Progenitor cell of endocrine pancreas (in vitro differentiated cells): ENCODE results near the gene SFXN5. TPM values are rescaled to one million over a fixed set of nuclear protein-coding genes. Genes with fewer than 3 reads are reported as not detected.

Source experiments
- DNase-seq: peaks from one replicate; pipeline ENCODE4 v3.0.0; 2021; ENCODE audit warnings: low spot score; ENCODE audit not compliant: unreplicated experiment
- H3K27ac Mint-ChIP-seq: 2 replicates; pipeline ENCODE4 v1.8.0; 2021; ENCODE audit warnings: mild to moderate bottlenecking, moderate library complexity, mixed read lengths
- H3K27me3 Mint-ChIP-seq: 2 replicates; pipeline ENCODE4 v1.8.0; 2021; ENCODE audit warnings: mixed read lengths
- H3K36me3 Mint-ChIP-seq: 2 replicates; pipeline ENCODE4 v1.8.0; 2022; ENCODE audit warnings: mixed read lengths; ENCODE audit not compliant: insufficient read depth
- H3K4me1 Mint-ChIP-seq: 2 replicates; pipeline ENCODE4 v1.8.0; 2021; ENCODE audit warnings: low read depth, mixed read lengths
- H3K4me3 Mint-ChIP-seq: 2 replicates; pipeline ENCODE4 v1.8.0; 2021; ENCODE audit warnings: low read depth, mild to moderate bottlenecking, moderate library complexity, mixed read lengths
- H3K9me3 Mint-ChIP-seq: 2 replicates; pipeline ENCODE4 v1.8.0; 2021; ENCODE audit warnings: low read depth, mixed read lengths
- total RNA-seq: library from RNA; stranded (reverse); gene quantifications from 2 replicates; pipeline ENCODE4 v1.2.1, GENCODE V29; 2021
- TF ChIP-seq, protein P1 (sequence below): fragments of 200-600 bp; sonication (generic); IDR thresholded peaks from one replicate; pipeline ENCODE4 v1.5.0; 2021; ENCODE audit warnings: antibody characterized with exemption, mild to moderate bottlenecking; ENCODE audit not compliant: unreplicated experiment

The SFXN5 gene
- total RNA-seq, 1 donor from 2014 or later = 33.1 TPM

DNA sequence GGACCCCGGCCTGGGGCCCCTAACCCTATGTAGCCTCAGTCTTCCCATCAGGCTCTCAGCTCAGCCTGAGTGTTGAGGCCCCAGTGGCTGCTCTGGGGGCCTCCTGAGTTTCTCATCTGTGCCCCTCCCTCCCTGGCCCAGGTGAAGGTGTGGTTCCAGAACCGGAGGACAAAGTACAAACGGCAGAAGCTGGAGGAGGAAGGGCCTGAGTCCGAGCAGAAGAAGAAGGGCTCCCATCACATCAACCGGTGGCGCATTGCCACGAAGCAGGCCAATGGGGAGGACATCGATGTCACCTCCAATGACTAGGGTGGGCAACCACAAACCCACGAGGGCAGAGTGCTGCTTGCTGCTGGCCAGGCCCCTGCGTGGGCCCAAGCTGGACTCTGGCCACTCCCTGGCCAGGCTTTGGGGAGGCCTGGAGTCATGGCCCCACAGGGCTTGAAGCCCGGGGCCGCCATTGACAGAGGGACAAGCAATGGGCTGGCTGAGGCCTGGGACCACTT is 137.8 kb downstream of the SFXN5 start:
- Mint-ChIP-seq H3K4me3 (no peak overlapping the region), H3K9me3 (no peaks in the 10 kb centered on the region), H3K27me3 (peaks cover 35% of the 10 kb centered on the region), H3K27ac (no peak overlapping the region), H3K36me3 (no peaks in the 10 kb centered on the region), H3K4me1 (peaks cover 1% of the 10 kb centered on the region)
- TF ChIP-seq, protein P1, sequence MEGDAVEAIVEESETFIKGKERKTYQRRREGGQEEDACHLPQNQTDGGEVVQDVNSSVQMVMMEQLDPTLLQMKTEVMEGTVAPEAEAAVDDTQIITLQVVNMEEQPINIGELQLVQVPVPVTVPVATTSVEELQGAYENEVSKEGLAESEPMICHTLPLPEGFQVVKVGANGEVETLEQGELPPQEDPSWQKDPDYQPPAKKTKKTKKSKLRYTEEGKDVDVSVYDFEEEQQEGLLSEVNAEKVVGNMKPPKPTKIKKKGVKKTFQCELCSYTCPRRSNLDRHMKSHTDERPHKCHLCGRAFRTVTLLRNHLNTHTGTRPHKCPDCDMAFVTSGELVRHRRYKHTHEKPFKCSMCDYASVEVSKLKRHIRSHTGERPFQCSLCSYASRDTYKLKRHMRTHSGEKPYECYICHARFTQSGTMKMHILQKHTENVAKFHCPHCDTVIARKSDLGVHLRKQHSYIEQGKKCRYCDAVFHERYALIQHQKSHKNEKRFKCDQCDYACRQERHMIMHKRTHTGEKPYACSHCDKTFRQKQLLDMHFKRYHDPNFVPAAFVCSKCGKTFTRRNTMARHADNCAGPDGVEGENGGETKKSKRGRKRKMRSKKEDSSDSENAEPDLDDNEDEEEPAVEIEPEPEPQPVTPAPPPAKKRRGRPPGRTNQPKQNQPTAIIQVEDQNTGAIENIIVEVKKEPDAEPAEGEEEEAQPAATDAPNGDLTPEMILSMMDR = no peak
- no peak for DNase-seq

DNA sequence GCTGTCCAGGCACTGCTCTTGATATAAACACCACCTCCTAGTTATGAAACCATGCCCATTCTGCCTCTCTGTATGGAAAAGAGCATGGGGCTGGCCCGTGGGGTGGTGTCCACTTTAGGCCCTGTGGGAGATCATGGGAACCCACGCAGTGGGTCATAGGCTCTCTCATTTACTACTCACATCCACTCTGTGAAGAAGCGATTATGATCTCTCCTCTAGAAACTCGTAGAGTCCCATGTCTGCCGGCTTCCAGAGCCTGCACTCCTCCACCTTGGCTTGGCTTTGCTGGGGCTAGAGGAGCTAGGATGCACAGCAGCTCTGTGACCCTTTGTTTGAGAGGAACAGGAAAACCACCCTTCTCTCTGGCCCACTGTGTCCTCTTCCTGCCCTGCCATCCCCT is 138.3 kb downstream of the SFXN5 start:
- Mint-ChIP-seq H3K27me3 (peaks cover 35% of the 10 kb centered on the region), H3K4me3 (no peak overlapping the region), H3K27ac (no peak overlapping the region), H3K9me3 (no peaks in the 10 kb centered on the region), H3K36me3 (no peaks in the 10 kb centered on the region), H3K4me1 (peaks cover 1% of the 10 kb centered on the region)
- DNase-seq = no peak
- TF ChIP-seq, protein P1 = no peak

DNA sequence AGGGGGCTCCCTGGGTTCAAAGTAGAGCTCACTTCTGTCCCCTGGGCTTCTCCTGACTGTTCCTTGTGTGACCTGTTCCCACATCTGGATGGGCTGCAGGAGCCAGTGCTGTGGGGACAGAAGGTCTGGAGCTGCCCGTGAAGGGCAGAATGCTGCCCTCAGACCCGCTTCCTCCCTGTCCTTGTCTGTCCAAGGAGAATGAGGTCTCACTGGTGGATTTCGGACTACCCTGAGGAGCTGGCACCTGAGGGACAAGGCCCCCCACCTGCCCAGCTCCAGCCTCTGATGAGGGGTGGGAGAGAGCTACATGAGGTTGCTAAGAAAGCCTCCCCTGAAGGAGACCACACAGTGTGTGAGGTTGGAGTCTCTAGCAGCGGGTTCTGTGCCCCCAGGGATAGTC is 138.7 kb downstream of the SFXN5 start:
- peaks cover 31% of the 10 kb centered on the region for H3K27me3 Mint-ChIP-seq
- H3K36me3 Mint-ChIP-seq = no peaks in the 10 kb centered on the region
- no peak for DNase-seq
- H3K27ac Mint-ChIP-seq = no peak overlapping the region
- no peaks in the 10 kb centered on the region for H3K9me3 Mint-ChIP-seq
- no peak overlapping the region for H3K4me3 Mint-ChIP-seq
- peaks cover 1% of the 10 kb centered on the region for H3K4me1 Mint-ChIP-seq
- TF ChIP-seq, protein P1 = no peak

DNA sequence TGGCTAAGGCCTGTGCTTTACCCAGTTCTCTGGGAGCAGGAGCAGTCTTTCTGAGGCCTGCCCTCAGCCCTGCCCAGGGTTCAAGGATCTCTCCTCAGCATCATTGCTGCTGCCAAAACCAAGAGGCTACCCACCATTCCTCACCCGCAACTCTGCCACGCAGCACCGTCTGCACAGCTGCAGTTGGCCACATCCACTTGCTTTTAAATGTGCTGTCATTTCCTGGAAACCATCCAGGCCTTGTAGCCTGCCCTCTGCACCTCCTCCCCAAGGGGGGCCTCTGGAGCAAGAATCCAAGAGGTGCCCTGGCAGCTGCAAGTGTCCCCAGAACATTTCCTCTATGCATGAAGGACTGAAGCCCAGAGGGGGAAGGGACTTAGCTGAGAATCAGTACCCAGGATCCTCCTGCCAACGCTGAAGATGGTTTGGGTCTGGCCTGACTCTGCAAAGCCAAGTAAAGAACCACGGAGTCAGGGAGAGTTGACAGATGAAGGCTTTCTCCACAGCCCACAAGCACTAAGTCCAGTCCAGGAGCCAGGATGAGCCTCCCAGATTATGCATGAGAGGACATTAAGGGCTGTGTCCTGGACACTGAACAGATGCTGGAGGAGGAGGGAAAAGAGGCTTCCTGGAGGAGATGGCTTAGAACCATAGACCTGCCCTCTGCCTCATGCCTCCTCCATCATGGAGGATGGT is 139.3 kb downstream of the SFXN5 start:
- no peaks in the 10 kb centered on the region for H3K36me3 Mint-ChIP-seq
- TF ChIP-seq, protein P1 = no peak
- no peaks in the 10 kb centered on the region for H3K9me3 Mint-ChIP-seq
- peaks cover 29% of the 10 kb centered on the region for H3K27me3 Mint-ChIP-seq
- H3K4me3 Mint-ChIP-seq = no peak overlapping the region
- DNase-seq = no peak
- H3K4me1 Mint-ChIP-seq = peaks cover 1% of the 10 kb centered on the region
- no peak overlapping the region for H3K27ac Mint-ChIP-seq

DNA sequence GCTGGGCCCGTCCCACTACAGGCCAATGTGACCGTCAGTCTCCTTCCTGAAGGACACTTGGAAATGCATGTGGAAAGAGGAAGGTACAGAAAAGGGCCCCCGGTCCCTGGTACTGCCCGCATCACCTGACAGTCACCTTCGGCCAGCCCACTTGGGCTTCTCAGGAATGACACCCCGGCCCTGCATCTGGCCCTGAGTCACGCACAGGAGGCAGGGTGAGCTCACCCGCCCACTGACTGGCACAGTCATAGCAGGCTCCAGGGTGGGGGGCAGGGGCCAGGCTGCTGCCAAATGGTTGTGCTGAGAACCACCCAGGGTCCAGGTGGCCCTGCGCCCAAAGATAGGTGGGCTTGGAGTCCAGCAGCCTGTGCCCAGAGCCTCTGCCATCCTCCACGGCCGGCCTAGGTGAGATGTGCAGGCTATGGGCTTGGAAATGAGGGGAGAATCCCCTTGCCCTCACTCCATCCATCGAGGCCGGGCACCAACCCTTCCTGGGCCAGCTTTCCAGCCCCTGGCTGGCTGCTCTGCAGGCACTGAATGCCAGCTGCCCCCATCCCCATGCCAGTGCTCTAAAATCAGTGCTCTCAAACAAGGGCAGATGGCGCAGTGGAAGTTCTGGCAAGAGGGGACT is 140.1 kb downstream of the SFXN5 start:
- no peak for DNase-seq
- H3K36me3 Mint-ChIP-seq = no peaks in the 10 kb centered on the region
- H3K27ac Mint-ChIP-seq = no peak overlapping the region
- no peaks in the 10 kb centered on the region for H3K9me3 Mint-ChIP-seq
- no peak overlapping the region for H3K4me3 Mint-ChIP-seq
- TF ChIP-seq, protein P1 = no peak
- H3K4me1 Mint-ChIP-seq = peaks cover 1% of the 10 kb centered on the region
- peaks cover 29% of the 10 kb centered on the region for H3K27me3 Mint-ChIP-seq
